SW 1271 (cell line): Measurements from ENCODE around the gene ADARB2.
"Not testable (repeated sequence)": the region's sequence is repeated elsewhere in the genome, so short reads cannot be mapped to it uniquely, and the experiment has no call there.

Experiments used
- DNase-seq, 2 experiments: peaks; one replicate each; lab custom pipeline; 2025; lab: John Stamatoyannopoulos, UW

The ADARB2 gene

DNA sequence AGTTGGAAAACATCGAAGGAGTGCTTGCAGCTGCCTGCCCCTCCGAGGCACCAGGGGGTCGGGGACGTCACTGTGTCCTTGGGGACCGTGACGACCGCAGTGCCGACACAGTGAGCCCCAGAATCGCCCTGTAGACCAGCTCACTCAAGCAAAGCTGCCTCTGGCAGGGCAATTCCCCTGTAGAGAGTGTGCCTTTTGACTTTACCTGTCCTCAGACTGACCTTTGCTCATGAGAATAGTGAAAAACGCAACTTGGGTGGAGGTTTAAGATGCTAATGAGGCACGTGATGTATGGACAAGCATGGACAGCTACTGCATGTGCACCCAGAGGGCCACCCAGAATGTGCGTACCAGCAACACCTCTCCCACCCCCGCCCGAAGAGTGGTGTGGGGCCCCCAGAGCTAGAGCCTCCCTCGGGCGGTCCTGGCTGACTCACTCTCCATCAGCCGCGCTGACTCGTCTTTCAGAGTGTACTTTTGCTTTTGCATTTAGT is 271.9 kb downstream of the ADARB2 start:
- DNase-seq = no peak

DNA sequence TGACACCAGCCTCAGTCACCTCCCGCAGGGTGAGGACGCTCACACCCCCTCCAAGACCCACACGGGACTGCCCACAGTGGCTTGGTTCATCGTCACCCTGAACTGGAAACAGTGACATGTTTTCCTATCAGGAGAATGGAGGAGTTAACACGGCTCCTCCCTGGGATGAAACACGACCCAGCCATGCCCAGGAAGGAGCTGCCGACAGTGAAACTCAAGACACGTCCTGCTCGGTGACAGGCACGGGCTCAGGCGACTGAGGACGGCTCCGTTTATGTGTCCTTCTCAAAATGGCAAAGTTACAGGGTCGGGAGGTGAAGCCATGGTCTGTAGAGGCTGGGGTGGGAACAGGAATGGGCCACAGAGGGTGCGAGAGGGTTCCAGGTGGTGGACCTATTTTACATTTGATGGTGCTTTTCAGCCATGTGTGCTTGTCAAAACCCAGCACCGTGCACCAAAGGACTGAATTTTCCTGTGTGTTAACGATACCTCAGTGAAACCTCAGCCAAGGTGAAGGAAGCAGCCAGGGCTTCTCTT is 272.4 kb downstream of the ADARB2 start:
- DNase-seq = no peak

DNA sequence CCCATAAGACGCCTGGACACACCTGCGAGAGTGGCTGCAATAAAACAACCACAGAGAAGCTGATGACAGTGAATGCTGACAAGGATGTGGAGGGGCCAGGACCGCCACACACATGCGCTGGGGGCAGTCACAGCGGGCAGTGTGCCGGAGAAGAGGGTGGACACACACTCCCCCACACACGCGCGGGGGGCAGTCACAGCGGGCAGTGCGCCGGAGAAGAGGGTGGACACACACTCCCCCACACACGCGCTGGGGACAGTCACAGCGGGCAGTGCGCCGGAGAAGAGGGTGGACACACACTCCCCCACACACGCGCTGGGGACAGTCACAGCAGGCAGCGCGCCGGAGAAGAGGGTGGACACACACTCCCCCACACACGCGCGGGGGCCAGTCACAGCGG is 273.4 kb downstream of the ADARB2 start:
- DNase-seq = not testable (repeated sequence)

DNA sequence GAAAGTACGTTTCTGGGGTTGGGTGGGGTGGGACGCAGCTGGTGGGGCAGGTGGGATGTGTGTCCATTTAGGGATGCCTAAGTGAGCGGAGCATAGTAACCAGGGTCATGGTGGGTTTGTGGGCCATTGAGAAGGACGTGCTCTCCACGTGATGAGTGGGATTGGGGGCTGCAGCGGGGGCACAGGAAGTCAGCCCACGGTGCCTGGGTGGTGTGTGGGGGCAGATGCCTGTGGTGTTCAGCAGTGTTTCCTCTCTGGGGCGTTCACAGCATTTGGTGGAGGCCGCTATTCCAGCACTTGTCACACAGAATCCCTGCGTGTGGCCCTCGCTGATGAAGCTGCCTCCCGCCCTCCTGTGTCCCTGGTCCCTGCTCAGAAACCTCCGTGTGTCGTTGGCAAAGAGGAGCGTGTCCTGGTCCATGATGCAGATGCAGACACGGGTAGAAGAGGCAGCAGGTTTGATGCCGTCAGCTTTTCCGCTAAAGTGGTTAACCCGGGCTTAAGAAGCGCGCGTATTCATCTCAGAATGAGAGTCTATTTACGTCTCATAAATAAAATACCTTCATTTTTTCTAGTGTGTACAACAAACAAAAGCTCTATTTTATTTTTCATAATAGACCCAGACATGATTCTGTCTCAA is 274.2 kb downstream of the ADARB2 start:
- DNase-seq = no peak

DNA sequence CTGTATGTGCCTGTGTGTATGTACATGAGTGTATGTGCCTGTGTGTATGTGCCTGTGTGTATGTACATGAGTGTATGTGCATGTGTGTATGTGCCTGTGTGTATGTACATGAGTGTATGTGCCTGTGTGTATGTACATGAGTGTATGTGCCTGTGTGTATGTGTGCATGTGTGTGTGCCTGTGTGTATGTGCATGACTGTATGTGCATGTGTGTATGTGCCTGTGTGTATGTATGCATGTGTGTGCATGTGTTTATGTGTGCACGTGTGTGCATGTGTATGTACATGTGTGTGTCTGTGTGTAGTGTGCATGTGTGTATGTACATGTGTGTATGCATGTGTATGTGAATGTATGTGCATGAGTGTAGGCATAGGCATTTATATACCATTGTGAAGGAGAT is 274.8 kb downstream of the ADARB2 start:
- no peak for DNase-seq

DNA sequence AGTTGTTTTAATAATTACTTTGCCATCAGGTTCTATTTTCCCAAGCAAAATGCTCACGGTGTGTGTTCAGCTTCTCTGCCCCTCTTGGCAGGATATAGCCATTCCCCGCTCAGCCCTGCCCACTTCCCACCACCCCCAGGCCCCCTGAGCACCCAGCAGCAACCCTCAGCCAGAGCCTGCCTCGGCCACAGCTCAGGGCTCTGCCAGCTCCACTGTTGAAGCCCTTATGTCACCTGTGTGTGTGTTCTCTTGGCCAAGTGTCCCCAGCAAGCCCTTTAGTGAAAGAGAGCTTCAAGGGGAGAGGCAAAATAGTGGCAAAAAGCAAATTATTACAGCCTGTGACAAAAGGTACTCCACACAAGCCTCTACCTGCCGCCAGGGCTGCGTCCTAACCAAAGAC is 275.3 kb downstream of the ADARB2 start:
- DNase-seq = no peak

DNA sequence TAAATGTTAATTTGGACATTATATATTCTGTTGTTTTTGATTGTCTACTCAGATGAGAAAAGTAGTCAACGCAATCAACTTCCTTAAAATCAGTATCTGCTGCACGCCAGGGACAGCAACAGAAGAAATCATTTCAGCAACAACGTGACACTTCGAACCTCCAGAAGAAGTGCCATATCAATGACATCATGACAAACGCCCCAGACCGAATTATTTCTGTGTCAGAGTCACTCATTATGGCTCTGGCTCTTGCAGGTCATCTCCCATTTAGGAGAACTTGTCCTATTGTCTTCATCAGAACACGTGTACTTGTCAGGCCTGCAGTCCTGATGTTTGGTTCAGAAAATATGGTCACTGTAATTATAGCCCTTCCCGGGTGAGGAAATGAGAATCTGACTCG is 276.3 kb downstream of the ADARB2 start:
- DNase-seq = no peak

DNA sequence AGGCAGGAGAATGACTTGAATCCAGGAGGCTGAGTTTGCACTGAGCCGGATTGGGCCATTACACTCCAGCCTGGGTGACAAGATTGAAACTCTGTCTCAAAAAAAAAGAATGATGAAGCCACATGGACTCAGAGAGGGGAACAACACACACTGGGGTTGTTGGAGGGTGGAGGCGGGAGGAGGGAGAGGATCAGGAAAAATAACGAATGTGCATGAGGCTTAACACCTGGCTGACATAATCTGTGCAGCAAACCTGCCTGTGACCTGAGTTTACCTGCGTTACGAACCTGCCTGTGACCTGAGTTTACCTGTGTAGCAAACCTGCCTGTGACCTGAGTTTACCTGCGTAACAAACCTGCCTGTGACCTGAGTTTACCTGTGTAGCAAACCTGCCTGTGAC is 277.7 kb downstream of the ADARB2 start:
- DNase-seq = not testable (repeated sequence)

DNA sequence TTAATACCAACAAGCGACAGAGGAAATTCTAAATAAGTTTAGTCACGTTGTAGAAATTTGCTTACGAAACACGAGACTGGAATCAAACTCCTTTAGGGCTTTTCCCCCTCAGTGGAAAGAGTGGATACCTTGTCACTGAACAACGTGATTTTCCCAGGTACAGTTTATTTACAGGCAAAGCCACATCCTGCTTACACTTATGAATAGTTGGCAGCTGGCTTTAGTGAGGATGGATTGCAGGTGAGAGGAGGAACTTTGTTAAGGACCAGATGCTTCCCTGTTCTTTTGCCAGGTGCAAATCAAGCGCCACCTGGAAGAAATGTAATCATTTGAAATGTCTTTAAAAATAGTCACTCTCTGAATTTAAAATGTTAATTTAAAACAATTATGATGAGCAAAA is 282.4 kb downstream of the ADARB2 start:
- no peak for DNase-seq

DNA sequence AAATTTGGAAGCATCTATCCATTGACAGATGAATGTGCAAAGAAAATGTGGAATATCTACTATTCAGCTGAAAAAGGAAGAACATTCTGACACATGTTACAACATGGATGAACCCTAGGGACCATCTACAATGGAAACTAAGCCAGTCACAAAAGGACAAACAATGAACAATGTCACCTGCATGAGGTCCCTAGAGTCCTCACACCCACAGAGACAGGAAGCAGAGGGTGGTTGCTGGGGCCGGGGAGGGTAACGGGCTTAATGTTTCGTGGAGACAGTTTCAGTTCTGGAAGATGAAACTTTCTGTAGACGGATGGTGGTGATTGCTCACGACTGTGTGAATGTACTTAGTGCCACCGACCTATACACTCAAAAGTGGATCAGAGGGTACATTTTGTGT is 282.9 kb downstream of the ADARB2 start:
- no peak for DNase-seq

DNA sequence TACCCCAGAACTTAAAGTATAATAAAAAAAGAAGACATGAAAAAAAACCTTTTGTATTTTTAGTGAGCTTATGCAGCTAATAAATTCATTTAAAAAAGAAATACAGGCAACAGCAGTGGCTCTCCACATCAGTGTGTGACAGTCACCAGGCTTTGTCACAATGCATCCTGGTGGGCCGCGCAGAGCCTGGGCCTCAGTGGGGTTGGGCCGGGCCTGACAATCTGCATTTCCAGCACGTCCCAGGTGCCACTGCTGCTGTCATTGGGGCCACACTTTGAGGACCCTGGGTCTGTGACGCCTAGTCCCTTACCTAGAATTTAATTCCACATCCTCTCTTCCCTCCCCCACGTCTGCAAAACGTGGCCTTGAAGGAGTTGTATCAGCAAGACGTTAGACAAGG is 284.5 kb downstream of the ADARB2 start:
- DNase-seq = no peak

DNA sequence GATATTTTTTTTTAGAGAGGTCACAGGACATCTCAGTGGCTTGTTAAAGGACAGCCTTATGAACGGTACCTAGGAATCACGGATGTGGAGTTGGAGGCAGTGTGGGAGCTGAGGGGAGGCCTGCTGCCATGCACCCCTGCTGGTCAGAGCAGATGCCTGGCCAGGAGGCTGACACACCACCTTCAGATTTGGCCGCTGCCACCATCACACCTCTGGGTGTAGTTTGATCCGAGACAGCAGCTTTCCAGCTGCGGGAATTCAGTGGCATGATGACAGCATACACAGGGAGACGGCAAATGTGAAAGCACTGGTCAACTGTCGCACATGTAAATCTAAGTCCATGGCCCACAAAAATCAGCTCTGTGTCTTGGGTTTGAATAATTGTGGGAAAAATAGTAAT is 285.4 kb downstream of the ADARB2 start:
- no peak for DNase-seq

DNA sequence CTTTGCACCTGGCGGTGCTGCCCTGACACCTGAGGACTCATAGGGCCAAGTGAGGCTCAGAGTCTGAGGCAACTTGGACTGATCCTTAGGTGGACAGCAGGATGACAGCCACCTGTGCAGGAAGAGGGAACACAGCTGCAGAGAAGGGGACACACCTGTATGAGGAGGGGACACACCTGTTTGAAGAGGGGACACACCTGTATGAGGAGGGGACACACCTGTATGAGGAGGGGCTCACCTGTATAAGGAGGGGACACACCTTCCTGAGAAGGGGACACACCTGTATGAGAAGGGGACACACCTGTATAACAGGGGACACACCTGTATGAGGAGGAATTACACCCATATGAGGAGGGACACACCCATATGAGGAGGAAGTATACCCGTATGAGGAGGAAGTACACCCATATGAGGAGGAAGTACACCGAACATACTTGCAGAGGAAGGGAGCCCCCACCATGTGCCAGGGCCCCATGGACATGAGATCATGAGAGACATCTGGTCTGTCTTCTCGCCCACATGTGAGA is 285.9 kb downstream of the ADARB2 start:
- DNase-seq = no peak

DNA sequence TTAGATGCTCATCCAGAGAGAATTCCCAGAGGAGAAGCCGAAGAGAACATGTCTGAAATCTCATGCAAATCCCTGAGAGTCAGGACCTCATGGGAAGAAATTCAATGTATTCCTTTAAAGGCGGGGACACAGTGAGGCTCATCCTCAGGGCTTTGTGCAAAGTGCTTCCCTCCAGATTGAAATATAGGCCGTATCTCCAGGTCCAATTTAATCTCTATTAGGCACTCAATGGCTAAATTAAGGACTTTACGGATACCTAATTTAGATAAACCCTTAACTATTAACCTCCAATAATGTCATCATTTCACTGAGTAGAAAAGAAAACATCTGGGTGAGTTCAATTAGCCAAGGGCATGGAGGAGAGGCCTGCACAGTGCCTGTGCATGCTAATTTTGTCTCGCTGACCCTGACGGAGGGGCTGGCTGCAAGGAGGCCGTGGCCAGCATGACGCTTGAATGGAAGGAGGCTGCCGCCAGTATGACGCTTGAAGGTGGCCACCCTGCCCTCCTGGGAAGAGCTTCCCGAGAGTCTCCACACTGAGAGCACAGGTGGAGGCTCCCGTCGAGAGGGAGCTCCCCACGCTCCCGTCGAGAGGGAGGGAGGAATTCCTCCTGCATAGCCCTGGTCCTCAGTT is 287.6 kb downstream of the ADARB2 start:
- no peak for DNase-seq

DNA sequence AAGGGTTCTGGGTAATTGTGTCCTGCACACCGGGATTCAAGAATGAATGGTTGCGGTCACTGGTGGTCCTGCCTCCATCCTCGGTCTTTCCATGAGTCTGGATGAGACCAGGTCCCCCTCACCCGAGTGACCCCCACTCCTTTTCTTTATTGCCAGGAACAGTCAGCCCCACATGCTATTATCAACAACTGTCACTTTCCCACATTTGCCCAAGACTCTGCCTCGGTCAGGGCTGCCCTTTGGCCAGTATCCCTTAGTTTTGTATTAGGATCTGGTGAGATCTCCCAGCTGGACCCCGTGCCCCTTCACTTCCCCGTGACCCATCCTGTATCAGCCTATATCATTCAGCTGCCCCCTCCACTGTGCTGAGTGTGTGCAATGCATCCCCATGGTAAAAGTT is 288.3 kb downstream of the ADARB2 start:
- no peak for DNase-seq

DNA sequence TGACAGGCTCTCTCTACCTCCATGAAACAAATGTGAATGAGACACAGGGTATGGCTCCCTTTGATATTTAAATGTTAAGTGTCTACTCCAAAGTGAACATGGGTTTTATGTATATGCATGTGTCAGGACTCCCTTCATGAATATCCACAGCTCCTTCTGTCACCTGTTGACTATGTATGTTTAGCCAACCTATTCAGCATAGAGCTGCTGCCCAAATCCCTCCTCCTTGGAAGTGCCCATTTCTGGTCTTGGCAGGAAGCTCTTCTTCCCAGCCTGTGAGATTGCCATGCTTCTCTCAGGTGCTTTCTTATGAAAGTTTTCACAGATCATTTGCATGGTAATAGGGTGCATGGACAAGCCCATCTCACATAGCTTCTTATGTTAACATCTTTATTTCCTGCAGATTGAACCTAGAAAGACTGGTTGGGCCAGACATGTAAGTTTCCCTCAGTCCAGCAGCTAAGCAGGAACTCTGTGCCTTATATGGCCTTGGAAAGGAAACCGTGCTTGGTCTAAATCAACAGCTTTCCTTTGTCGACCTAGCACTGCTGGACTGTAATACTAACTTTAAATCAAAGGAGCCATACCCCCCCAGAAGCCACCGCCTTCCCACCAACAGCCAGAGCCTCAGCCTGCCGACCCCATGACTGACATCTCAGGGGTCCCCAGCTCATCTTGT is 288.9 kb downstream of the ADARB2 start:
- no peak for DNase-seq

DNA sequence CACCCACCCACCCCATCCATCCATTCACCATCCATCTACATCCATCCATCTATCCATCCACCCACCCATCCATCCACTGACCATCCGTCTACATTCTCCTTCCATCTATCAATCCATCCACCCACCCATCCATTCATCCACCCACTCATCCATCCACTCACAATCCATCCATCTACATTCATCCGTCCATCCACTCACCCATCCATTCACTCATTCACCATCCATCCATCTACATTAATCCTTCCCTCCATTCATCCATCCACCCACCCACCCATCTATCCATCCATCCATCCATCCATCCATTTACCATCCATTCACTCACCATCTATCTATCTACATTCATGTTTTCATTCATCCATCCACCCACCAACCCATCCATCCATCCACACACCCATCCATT is 292.5 kb downstream of the ADARB2 start:
- no peak for DNase-seq

DNA sequence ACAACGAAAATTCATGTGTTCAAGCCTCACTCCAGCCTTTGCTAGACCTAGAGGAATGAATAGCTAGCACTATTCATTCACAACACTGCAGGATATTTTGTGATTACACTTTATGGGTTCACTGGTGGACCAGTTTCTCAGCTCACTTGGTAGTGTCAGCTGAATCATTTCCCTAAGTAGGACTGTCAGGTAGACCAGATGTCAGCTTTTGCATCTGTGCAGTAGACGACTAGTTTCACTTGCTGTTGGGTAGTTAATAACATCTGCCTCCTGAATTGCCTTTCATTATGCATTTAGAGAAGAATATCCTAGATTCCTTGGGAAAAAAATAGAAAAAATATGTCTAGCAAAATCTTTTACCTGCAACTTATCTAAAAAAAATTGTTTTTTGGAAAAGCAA is 296.4 kb downstream of the ADARB2 start:
- DNase-seq = no peak

DNA sequence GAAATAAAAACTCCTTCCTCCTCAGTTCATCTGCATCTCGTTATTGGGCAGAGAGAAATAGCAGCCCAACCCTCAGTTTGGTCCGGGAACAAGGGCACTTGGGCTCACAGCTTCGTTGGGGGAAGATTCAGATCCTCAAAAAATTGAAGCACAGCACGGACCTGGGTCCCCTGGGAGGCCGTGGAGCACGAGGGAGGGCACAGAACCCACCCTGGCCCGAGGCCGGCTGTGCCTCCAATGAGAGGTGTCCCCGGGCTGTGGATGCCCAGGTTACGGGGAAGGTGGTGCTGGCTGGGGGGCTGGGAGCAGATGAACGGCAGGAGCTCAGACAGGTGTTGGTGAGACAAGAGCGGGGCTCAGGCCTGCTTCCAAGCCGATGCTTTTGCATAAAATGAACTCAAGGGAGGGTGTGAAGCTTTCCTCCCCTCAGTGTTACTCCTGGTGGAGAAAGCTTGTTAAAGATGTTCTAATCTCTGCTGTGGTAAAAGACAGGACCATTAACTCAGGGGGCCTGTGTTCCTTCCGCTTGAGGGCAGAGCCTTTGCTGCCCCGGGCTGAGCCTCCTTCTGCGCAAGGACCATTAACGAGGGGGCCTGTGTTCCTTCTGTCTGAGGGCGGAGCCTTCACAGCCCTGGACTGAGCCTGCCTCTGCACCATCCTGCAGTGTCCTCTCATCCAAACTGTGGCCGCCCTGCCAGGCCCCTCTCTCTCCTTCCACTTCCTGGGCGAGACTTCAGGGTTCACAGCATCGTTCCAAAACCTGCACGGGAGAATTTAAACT is 302.2 kb downstream of the ADARB2 start:
- DNase-seq = no peak

DNA sequence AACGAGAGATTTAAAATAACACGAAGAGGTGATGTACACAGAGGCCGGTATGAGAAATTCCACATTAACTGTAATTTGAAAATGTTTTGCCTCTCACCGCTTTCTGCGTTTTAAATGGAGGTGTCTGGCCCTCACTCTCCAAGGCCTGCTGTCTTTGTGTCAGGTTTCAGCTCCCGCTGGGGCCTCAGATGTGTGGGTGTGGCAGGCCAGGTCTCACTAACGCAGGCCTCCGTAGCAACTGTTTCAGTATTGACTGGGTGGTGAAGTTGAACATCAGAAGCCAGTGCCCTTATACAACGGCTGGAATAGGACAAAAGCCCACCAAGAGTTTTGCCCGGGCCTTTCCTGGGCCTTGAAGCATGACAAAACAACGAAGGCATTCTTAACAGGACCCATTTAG is 303.1 kb downstream of the ADARB2 start:
- DNase-seq = no peak

DNA sequence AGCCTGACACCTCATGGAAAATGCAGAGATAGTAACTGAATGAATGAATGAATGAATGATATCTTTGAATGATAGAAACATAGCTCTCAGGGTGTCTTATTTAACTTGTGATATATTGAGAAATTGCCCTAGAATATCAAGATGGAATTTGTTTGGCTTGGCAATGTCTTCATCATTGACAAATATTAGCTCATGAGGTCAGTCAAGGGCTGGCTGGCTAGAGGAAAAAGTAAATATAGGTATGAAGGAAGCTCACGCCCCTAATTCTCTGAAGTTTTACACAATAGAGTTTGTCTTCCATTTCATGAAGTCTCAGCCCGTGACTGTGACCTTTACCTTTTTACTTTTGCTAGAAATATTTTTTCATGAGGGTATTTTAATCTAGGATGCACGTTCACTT is 305.2 kb downstream of the ADARB2 start:
- DNase-seq = no peak

DNA sequence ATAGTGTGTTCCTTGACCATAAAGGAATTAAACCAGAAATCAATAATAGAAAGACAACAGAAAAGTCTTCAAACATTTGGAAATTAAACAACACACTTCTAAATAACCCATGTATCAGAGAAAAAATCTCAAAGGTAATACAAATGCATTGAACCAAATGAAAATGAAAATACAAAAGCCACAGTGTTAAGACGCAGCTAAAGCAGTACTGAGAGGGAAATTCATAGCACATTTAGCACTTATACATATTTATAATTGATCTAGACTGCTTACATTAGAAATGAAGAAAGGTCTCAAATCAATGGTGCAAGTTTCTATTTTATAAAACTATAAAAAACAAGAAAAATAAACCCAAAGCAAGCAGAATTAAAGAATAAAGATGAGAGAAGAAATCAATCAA is 306.1 kb downstream of the ADARB2 start:
- no peak for DNase-seq
